ENCODE measurements around the gene PKNOX2.

DNA sequence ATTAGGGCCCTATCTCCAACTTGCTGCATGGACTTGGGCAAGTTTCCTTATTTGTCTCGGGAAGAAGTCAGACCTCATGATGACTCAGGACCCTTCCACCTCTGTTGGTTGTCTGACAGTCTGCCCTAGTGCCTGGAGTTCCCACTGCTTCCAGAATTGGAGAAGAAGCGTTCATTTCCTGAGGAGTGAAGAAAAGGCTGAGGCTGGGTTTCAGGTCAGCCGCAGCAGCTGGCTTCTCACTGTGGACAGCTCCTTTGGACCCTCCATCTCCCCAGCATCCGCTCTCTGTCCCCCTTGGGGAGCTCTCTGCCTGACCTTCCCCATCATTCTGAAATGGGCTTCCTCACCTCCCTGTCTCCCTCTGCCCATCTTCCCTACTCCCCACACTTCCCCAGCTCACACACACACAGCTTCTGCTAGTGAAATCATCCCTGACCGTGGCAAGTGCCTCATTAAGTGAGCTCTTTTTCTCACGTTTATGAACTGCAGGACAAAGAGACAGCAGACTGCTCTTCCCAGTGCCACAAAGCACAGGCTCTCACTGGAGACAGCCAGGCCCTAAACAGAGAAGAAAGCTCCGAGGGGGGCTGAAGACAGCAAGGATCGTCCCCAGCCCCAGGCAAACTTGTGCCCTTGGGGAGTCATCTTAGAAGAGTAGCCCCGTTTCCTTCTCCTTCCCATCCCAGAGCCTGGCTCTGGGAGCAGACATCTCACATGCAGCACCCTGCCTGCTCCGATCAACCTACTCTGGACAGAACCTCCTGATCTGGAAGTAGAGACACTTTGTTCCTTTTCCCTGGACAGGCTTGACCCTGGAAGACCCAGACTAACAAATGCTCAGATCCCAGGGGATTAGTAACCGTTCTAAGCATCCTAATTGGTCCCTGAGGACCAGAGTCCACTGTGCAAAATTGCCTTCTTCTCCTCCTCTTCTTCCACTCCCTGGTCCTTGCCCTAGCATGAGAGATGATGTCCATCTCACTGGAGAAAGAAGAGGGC, 173.6 kb downstream of the PKNOX2 start:
- TF ChIP-seq CTCF (IDR thresholded peaks at IDR 0.05) (no peak), POLR2AphosphoS5 (IDR thresholded peaks at IDR 0.05) (no peak), POLR2A (IDR thresholded peaks at IDR 0.05) (no peak), EP300 (IDR thresholded peaks at IDR 0.05) (no peak)

Data from suprapubic skin (tissue), 4 donors.